GM12878 (cell line): Measurements from ENCODE around the gene PGAP3. TPM values are rescaled to one million over a fixed set of nuclear protein-coding genes. Genes with fewer than 3 reads are reported as not detected.

Experiments used
- ATAC-seq: fragments of 200-7000 bp; cut with Tn5 transposase; 3 replicates; pipeline ENCODE4 v1.9.1; 2020; ENCODE audit warnings: mild to moderate bottlenecking, moderate library complexity
- BruUV-seq: library from RNA; stranded (reverse); fragments of 400-500 nt; replicated peaks from 2 replicates; lab custom pipeline; 2021; lab: Mats Ljungman, UMichigan
- CTCF ChIA-PET: fragments of 300-600 bp; sonication (Branson Sonifier 250); formaldehyde crosslinking; extraction: SDS; loops from one replicate; lab custom pipeline; 2021; ENCODE audit warnings: inconsistent platforms; lab: Yijun Ruan, JAX
- POLR2A ChIA-PET: fragments of 350-600 bp; formaldehyde crosslinking; extraction: SDS; loops from one replicate; lab custom pipeline; 2021; ENCODE audit warnings: inconsistent platforms; lab: Charles Lee
- RAD21 ChIA-PET: fragments of 300-600 bp; sonication (Branson Sonifier 250); formaldehyde crosslinking; loops from one replicate; lab custom pipeline; 2023; ENCODE audit warnings: antibody characterized with exemption; ENCODE audit not compliant: unreplicated experiment; lab: Charles Lee
- SMC1A ChIA-PET: fragments of 300-600 bp; sonication (Branson Sonifier 250); formaldehyde crosslinking; loops from one replicate; lab custom pipeline; 2023; ENCODE audit not compliant: unreplicated experiment, uncharacterized antibody; lab: Charles Lee
- DNase-seq: peaks from one replicate; pipeline ENCODE4 v3.0.0-alpha.2; 2011; ENCODE audit warnings: low read depth, low spot score
- FAIRE-seq: peaks from 3 replicates; lab custom pipeline; 2011; peaks lifted over from hg19 to GRCh38; lab: Jason Lieb, UNC
- H2AFZ ChIP-seq: 2 replicates; pipeline ENCODE4 v1.6.0; 2011; ENCODE audit warnings: low read depth, low read length, control low read depth; ENCODE audit not compliant: control insufficient read depth
- H3K27ac ChIP-seq: 2 replicates; pipeline ENCODE4 v1.5.1; 2011; ENCODE audit warnings: control low read depth; ENCODE audit not compliant: control insufficient read depth, insufficient read depth
- H3K27me3 ChIP-seq, 2 experiments: replicated peaks in 1 of 2; 2 replicates each; pipeline versions ENCODE4 v1.6.0 to v1.6.1; 2011; ENCODE audit warnings: low read length in 1 of 2; ENCODE audit not compliant: control insufficient read depth in 2 of 2, insufficient read depth in 2 of 2
- H3K36me3 ChIP-seq, 2 experiments: 2 replicates each; pipeline ENCODE4 v1.5.1; 2011; ENCODE audit warnings: low read length in 1 of 2; ENCODE audit not compliant: control insufficient read depth in 2 of 2, insufficient read depth in 2 of 2
- H3K4me1 ChIP-seq: 2 replicates; pipeline ENCODE4 v1.6.1; 2011; ENCODE audit warnings: mild to moderate bottlenecking, low read length, moderate library complexity, mixed read lengths; ENCODE audit not compliant: control insufficient read depth, insufficient read depth
- H3K4me2 ChIP-seq: 2 replicates; pipeline ENCODE4 v1.6.0; 2011; ENCODE audit warnings: control low read depth; ENCODE audit not compliant: control insufficient read depth, insufficient read depth
- H3K4me3 ChIP-seq: fragments of 200-600 bp; sonication (generic); 2 replicates; pipeline ENCODE4 v1.5.1; 2016
- H3K79me2 ChIP-seq: 2 replicates; pipeline ENCODE4 v1.6.0; 2011; ENCODE audit warnings: low read length; ENCODE audit not compliant: control insufficient read depth, insufficient read depth
- H3K9ac ChIP-seq: 2 replicates; pipeline ENCODE4 v1.8.0; 2011; ENCODE audit warnings: low read length, control low read depth, mixed read lengths; ENCODE audit not compliant: control insufficient read depth, insufficient read depth
- H3K9me3 ChIP-seq: replicated peaks from 3 replicates; pipeline ENCODE4 v1.5.1; 2011; ENCODE audit warnings: mild to moderate bottlenecking, low read length; ENCODE audit not compliant: control insufficient read depth, insufficient read depth
- H4K20me1 ChIP-seq: 2 replicates; pipeline ENCODE4 v1.6.0; 2011; ENCODE audit not compliant: control insufficient read depth, insufficient read depth
- CEBPB ChIP-seq, 2 experiments: fragments of 150-350 bp in 1 of 2; IDR thresholded peaks; 2 replicates each; pipeline ENCODE4 v1.6.1; 2012 to 2014; ENCODE audit warnings: low read depth in 2 of 2, low read length in 2 of 2, borderline replicate concordance in 1 of 2, inconsistent platforms in 1 of 2
- CHD1 ChIP-seq: IDR thresholded peaks from 2 replicates; pipeline ENCODE4 v1.6.1; 2012; ENCODE audit warnings: low read depth, low read length, improper control_type of control experiment
- EZH2 ChIP-seq: IDR thresholded peaks from 2 replicates; pipeline ENCODE4 v1.6.1; 2012; ENCODE audit warnings: low read depth, mild to moderate bottlenecking, control low read depth, inconsistent platforms, low read length, borderline replicate concordance; ENCODE audit not compliant: control insufficient read depth
- HDAC2 ChIP-seq: fragments of 200-600 bp; sonication (generic); IDR thresholded peaks from 2 replicates; pipeline ENCODE4 v1.6.1; 2017
- NFXL1 ChIP-seq: fragments of 450-650 bp; IDR thresholded peaks from 2 replicates; pipeline ENCODE4 v1.6.1; 2017; ENCODE audit warnings: antibody characterized with exemption, mild to moderate bottlenecking, borderline replicate concordance
- STAT3 ChIP-seq: IDR thresholded peaks from 2 replicates; pipeline ENCODE4 v1.6.1; 2011; ENCODE audit warnings: low read depth, low read length, improper control_type of control experiment
- ZBTB33 ChIP-seq: fragments of 450-650 bp; IDR thresholded peaks from 2 replicates; pipeline ENCODE4 v1.6.1; 2017; ENCODE audit warnings: mild to moderate bottlenecking
- WGBS: methylation state at CpG from one replicate; pipeline ENCODE4 v1.1.6; 2016; ENCODE audit warnings: low lambda C conversion rate; ENCODE audit not compliant: insufficient replicate concordance, insufficient coverage; ENCODE audit errors: missing lambda C conversion rate; 5-methylcytosine and 5-hydroxymethylcytosine counted together
- in situ Hi-C: fragments of 300-500 bp; cut with MboI; formaldehyde crosslinking; loops from 9 replicates; pipeline ENCODE4 v1.14.3; 2018; ENCODE audit warnings: mixed read lengths
- intact Hi-C: fragments of 100-400 bp; cut with micrococcal nuclease; formaldehyde crosslinking; loops from one replicate; pipeline ENCODE4 v1.14.2; 2022; ENCODE audit not compliant: unreplicated experiment
- polyA plus RNA-seq, 11 experiments: library from polyadenylated mRNA; depleted of rRNA in 4 of 11; unstranded in 6 of 11; stranded (reverse) in 5 of 11; fragments of >200 nt; fragmentation: Nextera tagmentation in 4 of 11; fragmentation: Illumina TruSeq in 1 of 11; extraction: Ambion mirVana in 4 of 11; extraction: Trizol in 1 of 11; gene quantifications; 1 replicate in 1 of 11; 2 replicates in 10 of 11; pipeline versions ENCODE4 v1.2.1 to v1.2.3, GENCODE V29; 2011 to 2016; ENCODE audit warnings: inconsistent platforms in 2 of 11, missing spikeins in 2 of 11, low read depth in 1 of 11
- total RNA-seq, 4 experiments: library from RNA; depleted of rRNA in 3 of 4; stranded (reverse); fragments of >200 nt in 3 of 4; fragmentation: Illumina TruSeq in 1 of 4; extraction: Trizol in 1 of 4; gene quantifications; 2 replicates each; pipeline versions ENCODE4 v1.2.1 to v1.2.3, GENCODE V29; 2013 to 2021
- TF ChIP-seq, protein P1 (sequence below): IDR thresholded peaks from 2 replicates; pipeline ENCODE4 v1.6.1; 2011; ENCODE audit warnings: mild to moderate bottlenecking, low read depth, low read length, moderate library complexity; ENCODE audit not compliant: insufficient replicate concordance

PGAP3 gene
- total and polyA plus RNA-seq, 10 of the 15 experiments (the other 5 are each of a cell fraction or from before 2014, with no cell fraction given) = 0.21 to 10.0 (median 5.3) TPM

GRCh38 chr17:39660011-39660360, 27.9 kb downstream of the PGAP3 start:
- in situ Hi-C loops = no loop called here
- Histone ChIP-seq H2AFZ (no peak overlapping the region), H3K9me3 (no peaks in the 10 kb centered on the region), H4K20me1 (no peaks in the 10 kb centered on the region), H3K4me3 (no peak overlapping the region), H3K27me3 (no peaks in the 10 kb centered on the region), H3K27ac (no peak overlapping the region), H3K79me2 (no peaks in the 10 kb centered on the region), H3K4me2 (no peak overlapping the region), H3K36me3 (peaks cover 12 to 24% of the 10 kb centered on the region in 2 experiments; a peak in 3 of 4 replicates), H3K4me1 (peaks cover 6% of the 10 kb centered on the region; the same call in 1 of the 2 replicates), H3K9ac (no peak overlapping the region)
- ChIA-PET SMC1A (interaction anchor here (1.0 kb wide), 1 partner anchor 37 kb away, joined by 3 read pairs; no protein-coding TSS in a partner anchor), POLR2A (no interaction called here), RAD21 (no interaction called here), CTCF (interaction anchor here (0.8 kb wide), 1 partner anchor 26 kb away, joined by 4 read pairs; no protein-coding TSS in a partner anchor)
- ATAC-seq = no peak
- no TSS peak for BruUV-seq
- TF ChIP-seq, protein P1, sequence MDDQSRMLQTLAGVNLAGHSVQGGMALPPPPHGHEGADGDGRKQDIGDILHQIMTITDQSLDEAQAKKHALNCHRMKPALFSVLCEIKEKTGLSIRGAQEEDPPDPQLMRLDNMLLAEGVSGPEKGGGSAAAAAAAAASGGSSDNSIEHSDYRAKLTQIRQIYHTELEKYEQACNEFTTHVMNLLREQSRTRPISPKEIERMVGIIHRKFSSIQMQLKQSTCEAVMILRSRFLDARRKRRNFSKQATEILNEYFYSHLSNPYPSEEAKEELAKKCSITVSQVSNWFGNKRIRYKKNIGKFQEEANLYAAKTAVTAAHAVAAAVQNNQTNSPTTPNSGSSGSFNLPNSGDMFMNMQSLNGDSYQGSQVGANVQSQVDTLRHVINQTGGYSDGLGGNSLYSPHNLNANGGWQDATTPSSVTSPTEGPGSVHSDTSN = no peak
- TF ChIP-seq CHD1 (no peak), CEBPB (IDR thresholded peaks at IDR 0.05; ENCODE audit: borderline replicate concordance in 1 of 2, low read depth in 2 of 2, low read length in 2 of 2) (no peak), STAT3 (no peak), HDAC2 (no peak), EZH2 (no peak), NFXL1 (no peak), ZBTB33 (no peak)
- no peak for FAIRE-seq
- 78% methylated on average over 5 of the region's 5 CpGs for WGBS
- DNase-seq = no peak
- intact Hi-C loops = no loop called here
